Fibroblast of lung (primary cell): ENCODE results near the gene FXYD6.
A peak's percentile ranks its signal among the peaks of the same experiment; 100 is the strongest.

Experiments
- EZH2 ChIP-seq: IDR thresholded peaks from 2 replicates; pipeline ENCODE4 v1.5.1; 2012; ENCODE audit warnings: low read length, control low read depth, mild to moderate bottlenecking; ENCODE audit errors: missing control alignments
- TF ChIP-seq, protein P1 (sequence below), 2 donors: IDR thresholded peaks in 1 of 2; conservative IDR thresholded peaks in 1 of 2; 1 replicate in 1 of 2; 2 replicates in 1 of 2; pipeline ENCODE4 v1.5.1; 2011 to 2012; ENCODE audit warnings: low read length in 2 of 2, control low read depth in 1 of 2, inconsistent platforms in 1 of 2, low read depth in 1 of 2, mild to moderate bottlenecking in 1 of 2

DNA sequence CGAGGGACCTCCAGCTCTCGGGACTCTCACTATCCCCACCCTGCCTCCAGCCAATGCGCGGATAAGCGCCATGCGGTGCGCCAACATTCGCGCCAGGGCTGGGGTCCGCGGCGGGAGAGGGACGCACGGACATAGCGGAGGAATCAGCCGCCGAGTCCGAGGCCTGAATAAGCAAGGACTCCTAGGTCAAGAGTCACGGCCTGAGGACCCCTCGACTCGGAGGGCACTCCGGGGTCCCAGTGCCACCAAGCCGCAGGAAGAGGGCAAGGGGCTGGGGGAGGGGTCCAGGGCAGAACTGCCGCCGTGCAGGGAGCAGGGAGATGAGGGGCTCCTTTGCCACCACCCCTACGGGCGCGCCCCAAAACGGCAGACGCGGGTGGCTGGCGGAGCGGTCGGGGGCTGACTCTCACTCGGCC, 80.0 kb downstream of the FXYD6 start:
- TF ChIP-seq, protein P1, sequence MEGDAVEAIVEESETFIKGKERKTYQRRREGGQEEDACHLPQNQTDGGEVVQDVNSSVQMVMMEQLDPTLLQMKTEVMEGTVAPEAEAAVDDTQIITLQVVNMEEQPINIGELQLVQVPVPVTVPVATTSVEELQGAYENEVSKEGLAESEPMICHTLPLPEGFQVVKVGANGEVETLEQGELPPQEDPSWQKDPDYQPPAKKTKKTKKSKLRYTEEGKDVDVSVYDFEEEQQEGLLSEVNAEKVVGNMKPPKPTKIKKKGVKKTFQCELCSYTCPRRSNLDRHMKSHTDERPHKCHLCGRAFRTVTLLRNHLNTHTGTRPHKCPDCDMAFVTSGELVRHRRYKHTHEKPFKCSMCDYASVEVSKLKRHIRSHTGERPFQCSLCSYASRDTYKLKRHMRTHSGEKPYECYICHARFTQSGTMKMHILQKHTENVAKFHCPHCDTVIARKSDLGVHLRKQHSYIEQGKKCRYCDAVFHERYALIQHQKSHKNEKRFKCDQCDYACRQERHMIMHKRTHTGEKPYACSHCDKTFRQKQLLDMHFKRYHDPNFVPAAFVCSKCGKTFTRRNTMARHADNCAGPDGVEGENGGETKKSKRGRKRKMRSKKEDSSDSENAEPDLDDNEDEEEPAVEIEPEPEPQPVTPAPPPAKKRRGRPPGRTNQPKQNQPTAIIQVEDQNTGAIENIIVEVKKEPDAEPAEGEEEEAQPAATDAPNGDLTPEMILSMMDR (conservative IDR thresholded peaks at IDR 0.05 in 1 of 2, IDR thresholded peaks at IDR 0.05 in 1 of 2; ENCODE audit: low read depth in 1 of 2, low read length in 2 of 2): no peak
- TF ChIP-seq EZH2: peak; percentile 8
